ENCODE results near the gene DNM2.
"Not testable (repeated sequence)": the region's sequence is repeated elsewhere in the genome, so short reads cannot be mapped to it uniquely, and the experiment has no call there.

DNM2 gene

DNA sequence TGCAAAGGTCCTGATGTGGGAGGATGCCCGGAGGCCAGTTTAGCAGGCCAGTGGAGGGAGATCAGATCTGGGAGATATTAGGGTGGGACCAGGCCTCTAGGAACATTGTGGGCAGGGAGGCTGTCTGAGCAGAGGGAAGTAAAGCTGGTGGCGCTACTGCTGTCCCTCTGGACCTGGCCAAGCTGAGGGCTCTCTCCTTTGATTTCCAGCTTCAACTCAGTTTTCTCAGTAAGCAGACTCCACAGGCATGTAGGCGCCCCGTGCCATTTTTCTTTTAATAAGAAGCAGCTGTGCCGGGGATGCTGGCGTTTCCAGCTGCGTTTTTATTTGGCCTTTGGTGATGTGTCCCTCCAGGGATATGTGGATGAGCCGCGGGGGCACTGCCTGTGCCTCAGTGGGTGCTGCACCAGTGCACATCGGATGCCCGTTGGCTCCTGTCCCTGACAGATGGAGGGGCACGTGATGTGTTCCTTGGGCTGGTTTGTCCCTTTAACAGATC, 6.7 kb downstream of the DNM2 start:
- peak in 15 of 56 donors; percentile 14 to 50 (median 26) for DNase-seq

DNA sequence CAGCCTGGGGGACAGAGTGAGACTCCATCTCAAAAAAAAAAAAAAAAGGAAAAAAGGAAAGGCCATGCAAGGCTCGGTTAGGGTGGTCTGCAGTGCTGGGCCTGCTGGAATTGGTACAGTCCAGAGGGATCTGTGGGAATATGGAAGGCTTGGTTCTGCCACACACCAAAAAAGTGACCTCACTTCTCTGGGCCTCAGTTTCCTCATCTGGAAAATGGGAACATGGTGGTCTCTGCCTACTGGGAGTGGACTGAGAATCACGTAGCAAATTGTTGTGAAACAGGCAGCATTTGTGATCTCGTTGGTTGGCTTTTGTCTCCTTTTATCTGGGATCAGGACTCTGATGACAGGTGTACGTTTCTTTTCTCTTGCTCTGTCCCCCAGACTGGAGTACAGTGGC, 7.5 kb downstream of the DNM2 start:
- no peak for DNase-seq

GRCh38 chr19:10726268-10726667, 8.4 kb downstream of the DNM2 start:
- DNase-seq = no peak

DNA sequence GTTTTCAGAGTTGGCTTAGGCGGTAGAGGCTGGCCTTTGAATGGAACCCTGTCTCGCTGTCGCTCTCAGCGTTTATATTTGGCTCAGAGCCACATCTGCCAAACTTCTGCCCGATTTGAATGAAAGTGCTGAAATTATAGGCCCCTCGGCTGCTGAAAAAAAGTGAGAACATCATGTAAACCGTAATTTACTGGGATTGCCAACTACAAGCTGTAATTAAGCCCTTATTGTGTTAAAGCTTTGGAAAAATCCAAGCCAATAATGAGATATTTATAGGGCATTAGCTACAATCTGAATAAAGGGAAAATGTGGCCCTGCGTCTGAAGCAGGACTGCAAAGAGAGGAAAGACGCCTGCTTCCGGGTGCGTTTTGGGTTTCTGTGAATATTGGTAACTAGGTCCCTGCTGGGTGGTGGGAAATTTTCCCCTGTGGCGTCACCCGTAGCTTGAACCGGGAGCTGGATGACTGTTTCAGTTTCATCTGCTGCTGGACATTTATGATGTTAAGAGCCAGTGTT, 9.9 kb downstream of the DNM2 start:
- peak in 28 of 56 donors; percentile 12 to 67 (median 28) for DNase-seq

- peak in 2 of 56 donors; percentile 5 to 11 for DNase-seq
These were observed 11.5 kb downstream of the DNM2 start for GRCh38 chr19:10729411-10729810.

GRCh38 chr19:10730932-10731331, 13.1 kb downstream of the DNM2 start:
- DNase-seq = peak in 31 of 56 donors; percentile 15 to 73 (median 36)

GRCh38 chr19:10735741-10736140, 17.9 kb downstream of the DNM2 start:
- no peak for DNase-seq

GRCh38 chr19:10736189-10736588, 18.3 kb downstream of the DNM2 start:
- DNase-seq = no peak

DNA sequence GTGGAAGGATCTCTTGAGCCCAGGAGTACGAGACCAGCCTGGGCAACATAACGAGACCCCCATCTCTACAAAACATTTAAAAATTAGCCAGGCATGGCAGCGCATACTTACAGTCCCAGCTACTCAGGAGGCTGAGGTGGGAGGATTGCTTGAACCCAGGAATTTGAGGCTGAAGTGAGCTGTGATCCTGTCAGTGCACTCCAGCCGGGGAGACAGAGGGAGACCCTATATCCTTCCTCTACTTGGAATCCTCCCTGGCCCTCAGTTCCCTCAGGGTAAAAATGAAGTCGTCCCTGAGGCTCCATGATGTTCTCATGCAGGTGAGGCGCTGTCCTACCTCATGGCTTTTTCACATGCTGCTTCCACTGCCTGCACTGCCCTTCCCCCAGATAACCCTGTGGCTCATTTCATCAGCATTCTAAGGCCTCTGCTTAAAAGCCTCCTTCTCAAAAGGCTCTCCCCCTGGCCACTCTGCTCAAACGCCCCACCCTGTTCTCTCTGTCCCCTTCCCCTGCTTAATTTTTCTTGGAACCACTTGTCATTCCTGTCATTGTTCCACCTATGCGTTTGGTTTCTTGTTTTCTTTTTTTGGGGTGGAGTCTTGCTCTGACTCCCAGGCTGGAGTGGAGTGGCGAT, 19.2 kb downstream of the DNM2 start:
- DNase-seq = no peak

- DNase-seq = no peak
These were observed 19.8 kb downstream of the DNM2 start for GRCh38 chr19:10737722-10738121.

DNA sequence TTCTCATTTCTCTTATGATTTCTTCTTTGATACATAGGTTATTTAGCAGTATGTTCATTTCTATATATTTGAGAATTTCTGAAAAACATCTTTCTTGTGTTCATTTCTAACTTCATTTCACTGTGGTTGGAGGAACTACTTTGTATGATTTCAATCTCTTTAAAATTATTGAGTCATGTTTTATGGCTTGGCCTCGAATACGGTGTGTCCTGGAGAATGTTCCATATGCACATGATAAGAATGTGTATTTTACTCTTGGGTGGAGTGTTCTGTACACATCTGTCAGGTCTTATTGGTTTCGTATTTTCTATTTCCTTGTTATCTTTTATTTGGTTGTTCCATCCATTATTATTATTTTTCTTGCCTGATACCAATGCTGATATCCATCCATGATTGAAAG, 22.9 kb downstream of the DNM2 start:
- no peak for DNase-seq

GRCh38 chr19:10742476-10742875, 24.6 kb downstream of the DNM2 start:
- peak in 1 of 56 donors; percentile 9 for DNase-seq

GRCh38 chr19:10744253-10744798, 26.4 kb downstream of the DNM2 start:
- DNase-seq = no peak

DNA sequence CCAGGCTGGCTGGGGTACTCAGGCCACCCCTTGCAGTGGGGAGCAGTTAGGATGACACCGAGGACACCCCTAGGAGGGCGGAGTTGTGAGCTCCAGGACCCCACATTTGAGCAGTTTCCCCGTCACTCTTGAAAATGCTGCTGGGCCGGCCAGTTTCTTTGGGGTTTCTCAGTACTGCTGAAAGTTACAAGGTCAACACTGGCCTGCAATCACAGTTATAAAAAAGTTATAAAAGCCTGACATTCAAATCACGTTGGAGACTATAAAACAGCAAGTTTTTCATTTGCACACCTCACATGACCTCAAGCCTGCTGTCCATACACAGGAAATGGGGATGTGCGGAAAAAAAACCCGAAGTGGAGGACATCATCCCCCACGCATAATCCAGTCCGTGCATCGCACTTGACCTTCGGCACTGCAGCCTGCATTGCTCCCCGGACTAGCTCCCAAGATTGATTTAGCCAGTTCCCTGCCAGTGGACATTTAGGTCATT, 27.0 kb downstream of the DNM2 start:
- no peak for DNase-seq

DNA sequence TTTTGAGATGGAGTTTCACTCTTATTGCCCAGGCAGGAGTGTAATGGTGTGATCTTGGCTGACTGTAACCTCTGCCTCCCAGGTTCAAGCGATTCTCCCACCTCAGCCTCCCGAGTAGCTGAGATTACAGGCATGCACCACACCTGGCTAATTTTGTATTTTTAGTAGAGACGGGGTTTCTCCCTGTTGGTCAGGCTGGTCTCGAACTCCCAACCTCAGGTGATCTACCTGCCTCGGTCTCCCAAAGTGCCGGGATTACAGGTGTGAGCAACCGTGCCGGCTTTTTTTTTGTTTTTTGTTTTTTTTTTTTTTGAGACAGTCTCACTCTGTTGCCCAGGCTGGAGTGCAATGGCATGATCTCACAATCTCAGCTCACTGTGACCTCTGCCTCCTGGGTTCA, 28.6 kb downstream of the DNM2 start:
- not testable (repeated sequence) for DNase-seq

DNA sequence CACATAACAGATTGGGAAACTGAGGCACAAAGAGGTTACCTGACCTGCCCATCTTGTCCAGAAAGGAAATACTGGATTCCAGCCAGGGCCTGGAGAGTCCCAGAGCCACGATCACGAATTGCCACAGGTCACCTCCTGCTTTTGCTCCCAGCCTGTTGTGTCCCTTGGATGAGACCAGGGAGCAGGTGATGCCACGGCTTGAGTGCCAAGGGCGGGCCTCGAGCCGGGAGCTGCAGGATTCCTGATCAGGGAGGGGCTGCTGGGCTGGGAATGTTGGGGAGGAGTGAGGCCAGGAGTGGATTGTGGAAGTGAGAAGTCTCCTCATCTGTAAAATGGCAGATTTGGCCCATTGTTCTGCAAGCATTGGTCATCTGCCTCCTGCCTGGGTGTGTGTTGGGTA, 29.4 kb downstream of the DNM2 start:
- DNase-seq = no peak

- DNase-seq = peak in 8 of 56 donors; percentile 13 to 47 (median 27)
These were observed 29.8 kb downstream of the DNM2 start for GRCh38 chr19:10747674-10748073.

GRCh38 chr19:10748195-10748926, 30.5 kb downstream of the DNM2 start:
- no peak for DNase-seq

GRCh38 chr19:10748927-10749434, 31.1 kb downstream of the DNM2 start:
- peak in 27 of 56 donors; percentile 10 to 73 (median 34) for DNase-seq

DNA sequence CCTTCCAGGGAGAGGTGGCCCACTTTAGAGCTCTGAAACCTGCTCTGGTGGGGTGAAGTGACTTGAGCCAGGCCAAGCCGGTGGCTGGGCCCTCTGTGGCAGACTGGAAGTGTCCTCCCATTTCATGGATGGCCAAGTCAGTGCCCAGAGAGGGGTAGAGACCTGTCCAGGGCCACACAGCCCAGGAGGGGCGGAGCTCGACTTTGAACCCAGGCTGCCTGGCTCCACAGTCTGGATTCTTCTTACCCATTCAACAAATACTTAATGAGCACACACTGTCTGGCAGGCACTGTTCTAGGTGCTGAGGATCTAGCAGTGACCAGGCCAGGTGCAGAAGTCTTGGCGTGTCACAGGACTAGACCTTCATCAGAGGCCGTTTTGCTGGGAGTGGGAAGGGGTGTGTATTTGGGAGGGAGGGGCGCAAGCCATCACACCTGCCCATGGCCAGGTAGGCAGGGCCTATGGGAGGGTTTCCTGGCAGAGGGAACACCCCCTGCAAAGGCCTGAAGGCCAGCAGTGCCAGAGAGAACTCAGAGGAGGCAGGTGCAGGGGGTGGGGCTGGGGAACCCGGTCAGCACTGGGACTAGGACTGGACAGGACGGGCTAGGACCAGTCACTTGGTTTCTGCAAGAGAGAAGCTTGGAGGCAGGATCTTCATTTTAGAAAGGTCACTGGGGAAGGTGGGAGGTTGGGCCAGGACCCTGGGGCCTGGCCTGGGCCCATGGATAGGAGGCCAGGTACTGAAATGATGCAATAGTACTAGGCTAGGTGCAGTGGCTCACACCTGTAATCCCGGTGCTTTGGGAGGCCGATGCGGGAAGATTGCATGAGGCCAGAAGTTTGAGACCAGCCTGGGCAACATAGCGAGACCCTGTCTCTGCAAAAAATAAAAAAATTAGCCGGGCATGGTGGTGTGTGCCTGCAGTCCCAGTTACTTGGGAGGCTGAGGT, 31.8 kb downstream of the DNM2 start:
- DNase-seq = no peak
